ENCODE results near the gene RFK.

The RFK gene

DNA sequence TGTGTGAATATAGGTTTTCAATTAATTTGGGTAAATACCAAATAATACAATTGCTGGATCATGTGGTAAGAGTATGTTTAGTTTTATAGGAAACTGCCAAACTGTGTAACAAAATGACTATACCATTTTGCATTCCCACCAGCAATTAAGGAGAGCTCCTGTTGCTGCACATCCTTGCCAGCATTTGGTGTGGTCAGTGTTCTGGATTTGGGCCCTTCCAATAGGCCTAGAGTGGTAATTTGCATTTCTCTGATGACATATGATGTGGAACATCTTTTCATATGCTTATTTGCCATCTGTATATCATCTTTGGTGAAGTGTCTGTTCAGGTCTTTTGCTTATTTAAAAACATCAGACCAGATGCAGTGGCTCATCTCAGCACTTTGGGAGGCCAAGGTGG, 11.6 kb upstream of the RFK start:
- no peak for DNase-seq

DNA sequence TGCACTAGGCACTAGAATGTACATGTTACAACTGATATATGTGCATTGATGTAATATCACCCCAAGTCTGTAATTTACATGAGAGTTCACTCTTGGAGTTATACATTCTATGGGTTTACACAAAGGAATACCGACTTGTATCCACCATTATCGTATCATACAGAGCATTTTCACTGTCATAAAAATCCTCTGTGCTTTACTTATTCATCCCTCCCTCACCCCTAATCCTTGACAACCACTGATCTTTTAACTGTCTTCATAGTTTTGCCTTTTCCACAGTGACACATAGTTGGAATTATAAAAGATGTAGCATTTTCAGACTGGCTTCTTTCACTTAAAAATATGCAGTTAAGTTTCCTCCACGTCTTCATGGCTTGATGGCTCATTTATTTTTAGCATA, 11.1 kb upstream of the RFK start:
- DNase-seq: no peak

DNA sequence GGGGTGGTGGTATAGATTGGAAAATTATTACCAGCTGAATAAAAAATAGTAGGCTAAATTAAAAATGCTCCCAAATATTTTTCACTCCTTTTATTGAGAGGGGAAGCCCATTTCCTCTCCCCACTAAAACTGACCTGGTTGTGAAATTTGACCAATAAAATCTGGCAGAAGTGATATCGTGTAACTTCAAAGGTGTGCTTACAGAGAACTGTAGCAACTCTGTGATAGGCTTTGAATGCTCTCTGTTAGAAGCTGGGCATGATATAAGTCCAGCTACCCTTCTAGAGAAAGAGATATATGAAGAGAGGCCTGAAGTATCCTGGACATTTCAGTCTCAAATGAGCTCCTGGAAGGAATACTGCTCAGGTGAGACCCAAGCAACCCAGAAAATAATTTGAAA, 10.2 kb upstream of the RFK start:
- no peak for DNase-seq

DNA sequence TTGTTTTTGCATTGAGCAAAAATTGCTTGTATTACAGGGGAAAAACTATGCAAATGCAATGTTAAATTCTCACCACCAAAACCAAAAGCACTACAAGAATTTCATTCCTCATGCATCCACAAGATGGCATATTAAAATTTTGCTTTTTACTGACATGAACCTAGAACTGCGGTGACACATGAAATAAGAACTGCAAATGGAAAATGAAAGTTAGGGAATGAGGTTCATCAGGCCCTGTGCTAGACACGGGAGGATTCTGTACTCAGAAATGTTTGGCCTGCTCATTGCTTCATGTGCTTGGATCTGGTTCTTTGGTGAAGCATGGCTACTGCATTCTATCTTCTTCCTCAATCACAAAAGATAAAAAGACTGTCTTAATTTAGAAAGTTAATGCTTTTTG, 9.1 kb upstream of the RFK start:
- DNase-seq: no peak

DNA sequence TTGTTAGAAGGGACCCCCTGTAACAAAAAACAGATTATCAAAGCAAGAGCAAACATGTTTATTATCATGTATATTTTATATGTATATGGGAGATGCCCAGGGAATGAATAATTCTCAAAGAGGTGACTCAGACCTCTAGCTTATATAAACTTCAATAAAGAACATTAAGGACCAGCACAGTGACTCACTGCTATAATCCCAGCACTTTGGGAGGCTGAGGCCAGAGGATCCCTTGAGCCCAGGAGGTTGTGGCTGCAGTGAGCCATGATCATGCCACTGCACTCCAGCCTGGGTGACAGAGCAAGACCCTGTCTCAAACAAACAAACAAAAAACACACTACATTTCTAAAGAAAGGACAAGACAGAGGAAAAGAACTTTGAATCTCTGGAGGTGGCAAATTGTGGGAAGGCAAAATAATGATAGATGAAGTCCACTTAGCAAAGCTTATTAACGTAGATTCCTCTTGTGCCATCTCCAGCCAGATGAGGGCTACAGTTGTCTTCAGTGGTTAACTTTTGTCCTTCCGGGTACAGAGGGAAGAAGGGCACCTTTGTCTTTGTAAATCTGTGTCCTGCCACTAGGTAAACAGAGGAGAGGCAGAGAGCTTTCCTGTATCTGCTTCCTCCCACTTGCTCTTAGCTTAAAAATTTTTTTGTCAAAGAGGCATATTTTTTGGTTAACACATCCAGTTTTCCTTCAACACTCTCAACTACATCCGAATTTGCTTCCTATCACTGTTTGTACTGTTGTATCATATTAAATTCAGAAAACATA, 7.5 kb upstream of the RFK start:
- DNase-seq: no peak

DNA sequence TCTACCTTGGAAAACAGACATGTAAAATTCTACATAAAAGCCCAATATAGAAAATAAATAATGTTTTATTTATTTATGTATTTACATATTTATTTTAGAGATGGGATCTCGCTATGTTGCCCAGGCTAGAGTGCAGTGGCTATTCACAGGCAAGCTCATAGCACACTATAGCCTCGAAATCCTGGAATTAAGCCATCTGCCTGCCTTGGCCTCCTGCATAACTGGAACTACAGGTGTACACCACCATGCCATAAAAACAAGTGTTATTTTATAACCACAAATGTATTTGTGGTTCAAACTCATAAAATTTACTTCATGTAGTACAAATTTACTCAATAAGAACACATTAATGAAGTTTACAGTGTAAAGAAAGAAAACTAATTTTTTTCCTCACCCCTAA, 7.0 kb upstream of the RFK start:
- no peak for DNase-seq

DNA sequence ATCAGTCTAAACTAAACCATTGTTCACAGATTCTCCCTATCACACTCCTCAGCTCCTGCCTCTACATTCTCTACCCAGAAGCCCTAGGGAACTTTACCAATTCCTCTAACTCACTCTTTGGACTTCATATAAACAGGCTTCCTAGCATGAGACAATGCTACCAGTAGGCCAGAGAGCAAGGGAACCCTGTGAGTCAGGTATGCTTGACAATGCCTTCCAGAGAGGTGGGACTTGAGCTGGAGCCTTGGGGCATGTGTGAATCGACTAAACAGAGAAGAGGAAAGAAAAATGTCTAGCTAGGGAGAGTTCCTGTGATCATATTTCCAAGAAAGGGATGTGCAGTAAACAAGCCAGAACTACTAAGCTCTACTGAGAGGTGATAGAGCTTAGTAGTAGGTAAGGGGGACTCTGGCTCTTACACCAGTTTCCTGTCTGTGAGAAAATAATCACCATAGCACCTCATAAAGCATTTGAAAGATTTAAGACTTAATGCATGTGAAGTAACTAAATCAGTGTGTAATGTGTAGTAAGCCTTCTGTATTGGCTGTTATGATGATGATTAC, 6.4 kb upstream of the RFK start:
- no peak for DNase-seq

DNA sequence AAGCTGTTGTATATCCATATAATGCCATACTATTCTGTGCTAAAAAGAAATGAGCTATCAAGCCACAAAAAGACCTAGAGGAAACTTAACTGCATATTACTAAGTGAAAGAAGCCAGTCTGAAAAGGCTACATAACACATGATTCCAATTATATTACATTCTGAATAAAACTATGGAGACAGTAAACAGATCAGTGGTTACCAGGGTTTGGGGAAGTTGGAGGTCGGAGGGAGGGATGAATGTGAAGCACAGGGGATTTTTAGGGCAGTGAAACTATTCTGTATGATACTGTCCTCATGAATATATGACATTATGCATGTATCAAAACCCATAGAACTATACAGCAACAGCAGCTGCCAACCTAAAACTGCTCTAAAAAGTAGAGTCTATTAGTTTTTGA, 5.6 kb upstream of the RFK start:
- DNase-seq: no peak

DNA sequence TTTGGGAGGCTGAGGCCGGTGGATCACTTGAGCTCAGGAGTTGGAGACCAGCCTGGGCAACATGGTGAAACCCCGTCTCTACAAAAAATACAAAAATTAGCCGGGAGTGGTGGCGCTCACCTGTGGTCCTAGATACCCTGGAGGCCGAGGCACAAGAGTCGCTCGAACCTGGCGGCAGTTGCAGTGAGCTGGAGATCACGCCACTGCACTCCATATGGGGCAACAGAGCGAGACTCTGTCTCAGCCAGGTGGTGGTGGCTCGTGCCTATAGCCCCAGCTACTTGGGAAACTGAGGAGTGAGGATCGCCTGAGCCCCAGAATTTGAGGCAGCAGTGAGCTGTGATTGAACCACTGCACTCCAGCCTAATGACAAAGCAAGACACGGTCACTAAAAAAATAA, 2.4 kb upstream of the RFK start:
- no peak for DNase-seq

DNA sequence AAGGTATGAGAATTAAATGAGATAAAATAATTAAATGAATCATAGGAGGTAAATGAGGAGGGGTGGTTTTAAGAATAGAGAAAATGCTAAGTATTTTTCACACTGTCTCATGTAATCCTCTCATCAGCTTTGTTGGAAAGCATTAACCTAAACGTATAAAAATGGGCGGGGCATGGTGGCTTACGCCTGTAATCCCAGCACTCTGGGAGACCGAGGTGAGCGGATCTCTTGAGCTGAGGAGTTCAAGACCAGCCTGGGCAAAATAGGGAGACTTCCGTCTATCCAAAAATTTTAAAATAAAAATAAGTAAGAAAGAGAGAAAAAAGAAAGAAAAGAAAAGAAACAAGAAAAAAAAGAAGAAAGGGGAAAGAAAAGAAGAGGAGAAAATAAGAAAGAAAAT, 1.9 kb upstream of the RFK start:
- DNase-seq: no peak

DNA sequence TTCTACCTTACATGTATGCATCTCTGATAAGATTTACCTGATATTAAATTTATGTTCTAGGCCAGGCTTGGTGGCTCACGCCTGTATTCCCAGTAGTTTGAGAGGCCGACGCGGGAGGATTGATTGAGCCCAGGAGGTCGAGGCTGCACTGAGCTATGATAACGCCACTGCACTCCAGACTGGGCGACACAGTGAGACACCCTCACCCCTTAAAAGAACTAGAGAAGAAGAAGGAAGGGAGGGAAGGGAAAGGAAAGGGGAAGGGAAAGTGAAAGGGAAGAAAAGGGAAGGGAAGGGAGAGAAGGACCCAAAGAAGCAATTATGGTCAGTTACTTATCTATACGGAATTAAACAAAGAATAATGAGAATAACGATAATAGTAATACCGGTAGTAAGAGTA, 1.2 kb upstream of the RFK start:
- DNase-seq: no peak

DNA sequence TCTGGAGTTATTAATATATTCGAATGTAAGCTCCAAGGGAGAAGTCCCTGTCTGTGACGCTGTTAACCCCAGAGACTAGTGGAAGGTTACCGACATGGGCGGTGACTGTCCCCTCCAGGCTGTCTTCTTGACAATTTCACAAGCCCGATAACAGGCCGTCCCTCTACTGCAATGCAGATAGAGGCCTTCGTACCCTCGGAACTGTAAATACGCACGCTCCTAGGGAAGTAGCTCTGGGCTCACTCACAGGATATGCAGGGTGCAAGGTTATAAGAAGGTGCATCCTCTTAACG, 680 bp upstream of the RFK start:
- no peak for DNase-seq

DNA sequence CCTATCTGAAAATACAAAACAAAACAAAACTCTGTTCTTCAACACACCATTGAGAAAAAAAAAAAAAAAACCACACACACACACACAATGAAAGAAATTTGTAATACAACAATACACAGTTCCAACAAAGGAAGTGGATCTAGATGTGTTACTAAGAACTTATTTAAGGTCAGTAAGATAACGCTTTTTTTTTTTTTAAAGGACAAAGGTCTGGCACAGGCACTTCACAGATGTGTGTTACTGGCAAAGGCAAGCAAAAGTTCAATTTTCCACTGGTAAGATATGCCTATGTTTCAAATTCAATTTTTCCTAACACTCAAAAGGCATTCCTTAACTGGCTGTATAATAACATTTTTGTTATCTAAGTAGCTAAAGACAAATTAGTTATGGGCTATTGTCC, 3.6 kb downstream of the RFK start:
- DNase-seq: no peak

DNA sequence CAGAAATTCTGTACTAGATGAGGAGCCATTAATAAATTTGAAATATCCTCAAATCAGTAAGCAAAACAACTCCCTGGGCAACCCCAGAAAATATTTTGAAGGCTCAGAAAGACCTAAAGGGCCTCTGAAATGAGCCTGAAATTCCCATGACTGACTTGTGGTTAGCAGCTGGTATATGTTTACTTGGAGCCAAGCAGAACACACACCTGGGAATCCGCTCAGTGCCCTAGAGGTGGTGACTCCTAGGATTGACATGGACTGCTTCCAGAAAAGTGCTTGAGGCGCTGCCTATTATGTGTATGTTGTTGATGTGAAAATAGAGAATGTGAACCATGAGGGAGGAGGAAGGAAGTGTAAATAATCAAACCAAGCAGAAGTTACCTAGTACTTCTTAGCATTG, 14.7 kb downstream of the RFK start:
- peak; percentile 65 for DNase-seq

DNA sequence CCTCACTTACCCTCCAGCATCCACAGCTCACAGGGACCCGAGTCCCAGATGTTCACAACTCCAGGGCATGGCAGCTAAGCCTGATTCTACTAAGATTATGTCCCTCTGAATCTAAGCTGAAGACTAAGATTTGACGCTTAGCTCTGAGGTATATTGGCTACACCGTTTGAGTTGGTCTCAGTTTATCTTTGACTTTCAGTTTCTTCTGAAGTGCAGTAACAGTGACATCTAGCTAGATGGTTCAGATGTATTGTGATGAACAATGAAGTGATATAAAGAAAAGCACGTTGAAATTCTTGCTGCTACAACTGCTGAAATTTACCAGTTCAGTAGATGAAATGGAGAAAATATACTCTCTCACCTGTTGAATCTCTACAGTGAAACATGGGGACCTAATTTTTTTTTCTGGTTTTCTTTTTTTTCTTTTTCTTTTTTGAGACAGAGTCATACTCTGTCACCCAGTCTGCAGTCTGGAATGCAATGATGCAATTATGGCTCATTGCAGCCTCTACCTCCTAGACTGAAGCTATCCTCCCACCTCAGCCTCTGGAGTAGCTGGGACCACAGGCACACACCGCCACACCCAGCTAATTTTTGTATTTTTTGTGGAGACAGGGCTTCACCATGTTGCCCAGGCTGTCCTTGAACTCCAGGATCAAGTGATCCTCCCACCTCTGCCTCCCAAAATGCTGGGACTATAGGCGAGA, 15.7 kb downstream of the RFK start:
- DNase-seq: no peak

DNA sequence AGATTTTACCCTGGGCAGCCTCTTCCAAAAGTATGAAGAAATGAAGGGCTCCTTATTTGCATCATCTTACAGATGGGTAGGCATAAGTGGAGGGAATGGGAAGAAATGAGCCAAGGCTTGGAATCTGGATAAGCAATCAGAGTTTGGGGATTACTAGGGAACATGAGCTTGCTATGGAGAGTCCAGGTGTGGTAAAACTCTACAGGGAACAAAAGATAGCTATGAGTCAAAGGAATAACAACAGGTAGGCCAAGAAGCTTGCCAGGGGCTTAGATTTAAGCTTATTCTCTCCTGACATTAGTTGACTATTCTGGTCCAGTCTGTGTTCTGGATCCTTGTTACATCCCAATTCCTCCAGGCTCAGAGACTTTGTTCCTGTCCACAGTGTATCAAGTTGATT, 16.4 kb downstream of the RFK start:
- DNase-seq: no peak

DNA sequence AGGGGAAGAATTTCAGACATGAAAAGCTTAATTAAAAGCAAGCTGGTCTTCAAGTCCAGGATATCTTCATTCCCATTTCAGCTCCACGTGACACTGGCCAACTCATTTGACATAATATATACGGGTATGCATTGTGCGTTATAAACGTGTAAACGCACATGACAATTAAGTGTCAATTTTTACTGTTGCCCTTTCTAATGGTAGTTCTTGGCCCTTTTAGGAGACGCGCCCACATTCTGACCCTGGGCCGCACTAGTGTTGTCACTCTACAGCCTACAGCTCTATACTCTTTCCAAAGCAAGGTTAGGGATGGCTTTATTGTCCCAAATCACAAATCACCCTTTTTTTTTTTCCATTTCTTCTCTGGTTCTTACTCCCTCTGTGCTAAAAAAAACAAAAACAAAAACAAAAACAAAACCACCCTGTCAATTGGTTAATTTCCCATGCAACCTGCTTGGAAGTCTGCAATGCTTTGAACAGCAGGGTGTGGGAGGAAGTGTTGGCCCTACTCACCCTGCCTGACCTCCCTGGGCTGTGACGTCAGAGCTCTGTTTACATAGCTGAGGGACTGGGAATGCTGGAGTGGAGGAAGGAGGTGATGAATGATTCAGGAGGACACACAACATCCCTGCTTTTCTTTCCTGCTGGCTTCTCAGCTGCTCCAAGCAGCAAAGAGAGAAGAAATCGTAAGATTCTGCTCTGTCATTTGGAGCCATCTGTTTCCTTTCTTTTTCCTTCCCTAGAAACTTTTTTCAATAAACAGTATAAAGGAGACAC, 19.3 kb downstream of the RFK start:
- peak; percentile 64 for DNase-seq

DNA sequence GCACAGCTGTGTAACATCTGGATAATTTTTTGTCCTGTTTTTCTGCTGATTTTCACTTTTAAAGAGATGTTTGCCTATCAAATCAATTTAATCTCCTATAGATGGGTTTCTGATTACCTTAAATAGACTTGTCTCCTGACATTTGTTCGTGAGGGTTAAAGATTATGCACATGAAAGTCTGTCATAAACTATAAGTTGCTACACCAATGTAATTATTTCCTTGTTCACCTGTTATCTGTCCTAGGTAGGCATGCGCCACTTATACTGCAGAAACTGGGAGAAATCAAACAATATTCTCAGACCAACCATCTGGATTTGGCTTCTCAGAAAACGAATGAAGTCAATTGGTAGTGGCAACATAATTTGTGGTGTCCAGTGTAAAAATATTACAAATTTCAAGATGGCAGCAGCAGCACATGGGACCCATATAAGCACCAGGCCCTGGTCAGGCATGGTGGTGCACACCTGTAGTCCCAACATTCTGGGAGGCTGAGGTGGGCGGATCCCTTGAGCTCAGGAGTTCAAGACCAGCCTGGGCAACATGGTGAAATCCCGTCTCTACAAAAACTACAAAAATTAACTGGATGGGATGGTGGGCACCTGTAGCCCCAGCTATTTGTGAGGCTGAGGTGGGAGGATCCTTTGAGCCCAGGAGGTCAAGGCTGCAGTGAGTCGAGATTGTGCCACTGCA, 20.3 kb downstream of the RFK start:
- no peak for DNase-seq

DNA sequence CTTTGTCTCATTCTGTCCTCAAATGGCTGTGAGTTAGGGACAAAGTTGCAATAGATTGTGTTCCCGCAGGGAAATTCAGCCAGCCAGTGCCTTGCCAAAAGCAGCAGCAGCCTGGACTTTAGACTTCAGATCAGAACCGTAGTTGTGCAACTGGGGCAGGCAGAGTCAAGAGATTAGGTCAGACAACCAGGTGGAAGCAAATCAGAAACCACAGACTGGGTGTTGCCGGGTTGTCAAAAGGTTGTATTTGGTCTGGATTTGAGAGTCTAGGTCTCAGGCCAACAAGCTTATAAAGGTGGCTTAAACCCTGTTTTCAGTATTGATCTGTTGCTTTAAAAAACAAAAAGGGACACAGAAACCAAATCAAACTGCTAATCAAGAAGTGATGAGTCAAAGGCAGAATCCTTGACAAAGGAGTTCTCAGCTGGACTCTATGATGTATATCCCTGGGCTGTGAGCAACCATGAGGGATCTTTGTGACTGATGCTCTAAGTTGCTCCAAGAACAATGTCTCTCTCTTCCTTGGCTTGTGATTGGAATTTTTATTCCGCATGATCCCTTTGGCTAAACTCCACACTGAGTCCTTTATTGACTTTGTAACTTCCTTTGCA, 20.9 kb downstream of the RFK start:
- DNase-seq: no peak

DNA sequence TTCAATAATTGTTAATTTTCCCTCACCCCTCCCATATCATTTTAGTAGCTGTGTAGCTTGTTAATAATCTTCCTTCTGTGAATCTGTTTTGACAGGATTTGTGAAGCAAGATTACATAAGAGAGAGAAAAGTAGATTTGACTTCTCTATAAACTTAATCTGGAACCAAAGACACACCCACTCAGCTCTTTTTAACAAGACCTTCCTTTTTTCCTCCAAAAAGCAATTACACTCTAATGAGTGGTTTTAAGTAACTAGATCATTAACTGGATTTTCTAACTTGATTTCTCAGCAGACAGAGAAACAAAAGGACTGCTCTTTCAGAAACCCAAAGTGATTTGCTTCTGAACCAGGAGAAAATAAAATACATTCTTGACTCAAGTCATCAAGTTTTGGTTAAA, 21.9 kb downstream of the RFK start:
- no peak for DNase-seq

DNA sequence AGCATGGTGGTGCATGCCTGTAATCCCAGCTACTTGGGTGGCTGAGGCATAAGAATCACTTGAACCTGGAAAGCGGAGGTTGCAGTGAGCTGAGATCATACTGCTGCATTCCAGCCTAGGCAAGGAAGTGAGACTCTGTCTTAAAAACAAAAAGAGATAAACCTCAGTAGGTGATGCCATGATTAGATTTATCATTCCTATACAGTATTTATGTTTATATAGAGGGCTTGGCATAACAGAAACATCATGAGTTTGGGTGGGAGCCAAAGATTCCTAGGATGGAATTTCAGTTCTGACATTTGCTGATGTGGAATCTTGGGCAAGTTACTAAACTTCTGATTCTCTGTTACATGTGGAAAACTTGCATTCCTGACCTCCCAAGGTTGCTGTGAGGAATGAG, 22.3 kb downstream of the RFK start:
- DNase-seq: no peak

DNA sequence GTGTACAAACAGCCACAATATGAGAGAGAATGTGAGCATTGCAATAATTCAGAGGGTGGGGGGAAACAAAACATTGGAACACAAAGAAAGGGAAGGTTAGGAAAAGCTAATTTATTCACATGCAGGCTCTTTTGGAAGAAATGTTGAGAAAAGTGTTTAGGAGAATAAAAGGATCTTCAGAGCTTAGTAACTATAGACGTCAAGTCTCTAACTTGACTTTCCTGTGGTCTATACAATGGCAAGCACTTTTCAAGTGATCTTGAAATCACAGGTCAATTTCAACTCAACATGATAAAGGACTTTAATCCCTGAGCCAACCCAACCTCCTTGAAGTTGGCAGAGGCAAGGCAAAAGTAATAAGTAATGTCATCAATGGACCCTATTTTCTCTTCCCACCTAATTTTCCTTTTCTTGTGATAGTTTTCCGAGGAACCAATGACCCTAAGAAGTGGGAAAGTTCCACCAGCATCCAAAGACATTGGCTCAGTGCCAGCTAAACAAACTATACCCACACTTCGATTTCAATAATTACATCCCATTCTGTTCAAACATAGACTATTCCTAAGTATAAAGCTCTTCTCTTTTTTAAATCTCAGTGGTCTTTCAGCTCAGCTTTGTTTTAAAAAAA, 23.7 kb downstream of the RFK start:
- DNase-seq: no peak
